HEK293 (cell line): ENCODE measurements around the gene APOL3.

Experiments
- CTCF ChIA-PET: fragments of 350-600 bp; formaldehyde crosslinking; extraction: SDS; loops from one replicate; lab custom pipeline; 2021; ENCODE audit warnings: antibody characterized with exemption; lab: Yijun Ruan, JAX
- POLR2A ChIA-PET: fragments of 300-600 bp; formaldehyde crosslinking; extraction: SDS; loops from one replicate; lab custom pipeline; 2020; ENCODE audit warnings: antibody characterized with exemption, inconsistent platforms; lab: Yijun Ruan, JAX
- H3K27ac ChIP-seq: fragments of 200-500 bp; sonication (Bioruptor generic); 2 replicates; pipeline ENCODE4 v1.5.1; 2014; ENCODE audit warnings: low read depth, low read length, control low read depth, inconsistent platforms; ENCODE audit errors: extremely low read depth
- H3K36me3 ChIP-seq, 2 experiments: fragments of 200-500 bp in 1 of 2; sonication (Bioruptor generic) in 1 of 2; 1 replicate in 1 of 2; 2 replicates in 1 of 2; pipeline ENCODE4 v1.5.1; 2014 to 2017; ENCODE audit warnings: inconsistent platforms in 2 of 2, low read length in 2 of 2; ENCODE audit not compliant: control insufficient read depth in 2 of 2, insufficient read depth in 1 of 2
- H3K4me1 ChIP-seq: fragments of 200-500 bp; sonication (Bioruptor generic); 2 replicates; pipeline ENCODE4 v1.5.1; 2014; ENCODE audit warnings: mild to moderate bottlenecking, low read length, inconsistent platforms; ENCODE audit not compliant: control insufficient read depth, insufficient read depth
- H3K4me3 ChIP-seq: 2 replicates; pipeline ENCODE4 v1.5.1; 2011; ENCODE audit warnings: low read depth, mild to moderate bottlenecking, control low read depth, low read length, moderate library complexity
- H3K9me3 ChIP-seq: fragments of 200-500 bp; sonication (Bioruptor generic); 2 replicates; pipeline ENCODE4 v1.5.1; 2014; ENCODE audit warnings: low read depth, low read length, inconsistent platforms; ENCODE audit not compliant: control insufficient read depth, insufficient read depth
- BCL11A ChIP-seq: fragments of 450-650 bp; formaldehyde crosslinking; IDR thresholded peaks from 2 replicates; pipeline ENCODE4 v1.5.1; 2016; ENCODE audit warnings: low read depth, missing biosample characterization, missing genetic modification characterization
- ZNF311 ChIP-seq: fragments of 450-650 bp; formaldehyde crosslinking; IDR thresholded peaks from 2 replicates; pipeline ENCODE4 v1.5.1; 2017; ENCODE audit warnings: missing biosample characterization, missing genetic modification characterization, borderline replicate concordance
- ZNF366 ChIP-seq: fragments of 450-650 bp; formaldehyde crosslinking; conservative IDR thresholded peaks from 2 replicates; pipeline ENCODE4 v1.5.1; 2016; ENCODE audit warnings: missing biosample characterization, missing genetic modification characterization
- ZNF426 ChIP-seq: fragments of 450-650 bp; formaldehyde crosslinking; IDR thresholded peaks from 2 replicates; pipeline ENCODE4 v1.5.1; 2017; ENCODE audit warnings: missing biosample characterization, missing genetic modification characterization, mild to moderate bottlenecking, inconsistent platforms, moderate library complexity
- ZNF521 ChIP-seq: fragments of 450-650 bp; formaldehyde crosslinking; IDR thresholded peaks from 2 replicates; pipeline ENCODE4 v1.5.1; 2017; ENCODE audit warnings: missing biosample characterization, mild to moderate bottlenecking, missing genetic modification characterization
- ZNF529 ChIP-seq: fragments of 450-650 bp; formaldehyde crosslinking; IDR thresholded peaks from 2 replicates; pipeline ENCODE4 v1.5.1; 2017; ENCODE audit warnings: missing genetic modification characterization, missing biosample characterization; ENCODE audit not compliant: insufficient replicate concordance
- ZNF600 ChIP-seq: fragments of 450-650 bp; formaldehyde crosslinking; IDR thresholded peaks from 2 replicates; pipeline ENCODE4 v1.5.1; 2016; ENCODE audit warnings: missing biosample characterization, missing genetic modification characterization
- ZNF664 ChIP-seq: fragments of 450-650 bp; formaldehyde crosslinking; IDR thresholded peaks from 2 replicates; pipeline ENCODE4 v1.5.1; 2016; ENCODE audit warnings: missing biosample characterization, missing genetic modification characterization
- ZNF785 ChIP-seq: fragments of 450-650 bp; formaldehyde crosslinking; IDR thresholded peaks from 2 replicates; pipeline ENCODE4 v1.5.1; 2016; ENCODE audit warnings: missing biosample characterization, missing genetic modification characterization
- ZNF837 ChIP-seq: fragments of 450-650 bp; formaldehyde crosslinking; IDR thresholded peaks from 2 replicates; pipeline ENCODE4 v1.5.1; 2016; ENCODE audit warnings: missing biosample characterization, missing genetic modification characterization
- TF ChIP-seq, protein P1 (sequence below): fragments of 450-650 bp; formaldehyde crosslinking; IDR thresholded peaks from 2 replicates; pipeline ENCODE4 v1.5.1; 2016; ENCODE audit warnings: missing biosample characterization, missing genetic modification characterization
- TF ChIP-seq, protein P2 (sequence below): fragments of 450-650 bp; formaldehyde crosslinking; IDR thresholded peaks from 2 replicates; pipeline ENCODE4 v1.5.1; 2016; ENCODE audit warnings: missing biosample characterization, missing genetic modification characterization
- TF ChIP-seq, protein P3 (sequence below): fragments of 450-650 bp; formaldehyde crosslinking; IDR thresholded peaks from 2 replicates; pipeline ENCODE4 v1.5.1; 2016; ENCODE audit warnings: missing biosample characterization, missing genetic modification characterization
- TF ChIP-seq, protein P4 (sequence below): fragments of 450-650 bp; formaldehyde crosslinking; IDR thresholded peaks from 2 replicates; pipeline ENCODE4 v1.5.1; 2016; ENCODE audit warnings: missing biosample characterization, missing genetic modification characterization, borderline replicate concordance

APOL3 gene

DNA sequence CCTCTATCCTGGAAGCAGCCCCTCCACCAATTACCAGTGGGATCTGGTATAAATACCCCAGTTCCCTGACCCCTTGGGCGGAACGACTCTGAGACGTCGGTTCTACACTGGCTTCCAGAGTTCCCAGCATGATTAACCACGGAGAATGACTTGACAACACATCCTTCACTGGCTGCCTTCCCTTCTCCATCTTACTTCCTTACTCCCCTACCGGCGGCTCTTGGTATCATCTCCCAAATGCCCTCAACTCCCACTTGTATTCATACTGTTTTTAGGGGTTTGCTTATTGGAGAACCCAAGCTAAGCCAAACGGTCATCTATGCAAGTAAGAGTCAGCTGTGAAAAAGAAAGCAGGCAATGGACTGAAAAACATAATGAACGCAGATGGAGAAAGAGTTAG, 56.1 kb downstream of the APOL3 start (continued):
- TF ChIP-seq, protein P1, sequence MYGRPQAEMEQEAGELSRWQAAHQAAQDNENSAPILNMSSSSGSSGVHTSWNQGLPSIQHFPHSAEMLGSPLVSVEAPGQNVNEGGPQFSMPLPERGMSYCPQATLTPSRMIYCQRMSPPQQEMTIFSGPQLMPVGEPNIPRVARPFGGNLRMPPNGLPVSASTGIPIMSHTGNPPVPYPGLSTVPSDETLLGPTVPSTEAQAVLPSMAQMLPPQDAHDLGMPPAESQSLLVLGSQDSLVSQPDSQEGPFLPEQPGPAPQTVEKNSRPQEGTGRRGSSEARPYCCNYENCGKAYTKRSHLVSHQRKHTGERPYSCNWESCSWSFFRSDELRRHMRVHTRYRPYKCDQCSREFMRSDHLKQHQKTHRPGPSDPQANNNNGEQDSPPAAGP (tag by site-specific recombination): no peak

DNA sequence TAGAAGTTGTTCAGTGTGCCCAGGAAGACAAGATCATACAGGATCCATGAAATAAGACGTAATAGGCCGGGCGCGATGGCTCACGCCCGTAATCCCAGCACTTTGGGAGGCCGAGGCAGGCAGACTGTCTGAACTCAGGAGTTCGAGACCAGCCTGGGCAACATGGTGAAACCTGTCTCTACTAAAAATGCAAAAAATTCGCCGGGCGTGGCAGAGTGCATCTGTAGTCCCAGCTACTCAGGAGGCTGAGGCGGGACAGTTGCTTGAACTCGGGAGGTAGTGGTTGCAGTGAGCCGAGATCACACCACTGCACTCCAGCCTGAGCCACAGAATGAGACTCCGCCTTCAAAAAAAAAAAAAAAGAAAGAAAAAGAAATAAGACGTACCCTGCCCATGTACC, 56.7 kb downstream of the APOL3 start:
- CTCF ChIA-PET: interaction anchor here (1.3 to 3.3 kb wide), 2 partner anchors 22 to 38 kb away, joined by 3 to 20 read pairs; no protein-coding TSS in a partner anchor

More for the DNA sequence above, 56.7 kb downstream of the APOL3 start:
- Histone ChIP-seq H3K27ac (no peak overlapping the region), H3K9me3 (no peaks in the 10 kb centered on the region), H3K36me3 (no peaks in the 10 kb centered on the region), H3K4me1 (no peaks in the 10 kb centered on the region), H3K4me3 (no peak overlapping the region)
- TF ChIP-seq ZNF664: no peak
- TF ChIP-seq ZNF600 (tag by site-specific recombination): no peak
- no peak for TF ChIP-seq ZNF785 (tag by site-specific recombination)
- no peak for TF ChIP-seq ZNF521 (tag by site-specific recombination)
- no peak for TF ChIP-seq ZNF837 (tag by site-specific recombination)
- no peak for TF ChIP-seq BCL11A (tag by site-specific recombination)
- TF ChIP-seq, protein P2, sequence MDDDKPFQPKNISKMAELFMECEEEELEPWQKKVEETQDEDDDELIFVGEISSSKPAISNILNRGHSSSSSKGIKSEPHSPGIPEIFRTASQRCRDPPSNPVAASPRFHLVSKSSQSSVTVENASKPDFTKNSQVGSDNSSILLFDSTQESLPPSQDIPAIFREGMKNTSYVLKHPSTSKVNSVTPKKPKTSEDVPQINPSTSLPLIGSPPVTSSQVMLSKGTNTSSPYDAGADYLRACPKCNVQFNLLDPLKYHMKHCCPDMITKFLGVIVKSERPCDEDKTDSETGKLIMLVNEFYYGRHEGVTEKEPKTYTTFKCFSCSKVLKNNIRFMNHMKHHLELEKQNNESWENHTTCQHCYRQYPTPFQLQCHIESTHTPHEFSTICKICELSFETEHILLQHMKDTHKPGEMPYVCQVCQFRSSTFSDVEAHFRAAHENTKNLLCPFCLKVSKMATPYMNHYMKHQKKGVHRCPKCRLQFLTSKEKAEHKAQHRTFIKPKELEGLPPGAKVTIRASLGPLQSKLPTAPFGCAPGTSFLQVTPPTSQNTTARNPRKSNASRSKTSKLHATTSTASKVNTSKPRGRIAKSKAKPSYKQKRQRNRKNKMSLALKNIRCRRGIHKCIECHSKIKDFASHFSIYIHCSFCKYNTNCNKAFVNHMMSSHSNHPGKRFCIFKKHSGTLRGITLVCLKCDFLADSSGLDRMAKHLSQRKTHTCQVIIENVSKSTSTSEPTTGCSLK: no peak
- TF ChIP-seq, protein P3, sequence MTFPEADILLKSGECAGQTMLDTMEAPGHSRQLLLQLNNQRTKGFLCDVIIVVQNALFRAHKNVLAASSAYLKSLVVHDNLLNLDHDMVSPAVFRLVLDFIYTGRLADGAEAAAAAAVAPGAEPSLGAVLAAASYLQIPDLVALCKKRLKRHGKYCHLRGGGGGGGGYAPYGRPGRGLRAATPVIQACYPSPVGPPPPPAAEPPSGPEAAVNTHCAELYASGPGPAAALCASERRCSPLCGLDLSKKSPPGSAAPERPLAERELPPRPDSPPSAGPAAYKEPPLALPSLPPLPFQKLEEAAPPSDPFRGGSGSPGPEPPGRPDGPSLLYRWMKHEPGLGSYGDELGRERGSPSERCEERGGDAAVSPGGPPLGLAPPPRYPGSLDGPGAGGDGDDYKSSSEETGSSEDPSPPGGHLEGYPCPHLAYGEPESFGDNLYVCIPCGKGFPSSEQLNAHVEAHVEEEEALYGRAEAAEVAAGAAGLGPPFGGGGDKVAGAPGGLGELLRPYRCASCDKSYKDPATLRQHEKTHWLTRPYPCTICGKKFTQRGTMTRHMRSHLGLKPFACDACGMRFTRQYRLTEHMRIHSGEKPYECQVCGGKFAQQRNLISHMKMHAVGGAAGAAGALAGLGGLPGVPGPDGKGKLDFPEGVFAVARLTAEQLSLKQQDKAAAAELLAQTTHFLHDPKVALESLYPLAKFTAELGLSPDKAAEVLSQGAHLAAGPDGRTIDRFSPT (tag by site-specific recombination): no peak
- TF ChIP-seq ZNF366 (tag by site-specific recombination): no peak
- TF ChIP-seq, protein P4, sequence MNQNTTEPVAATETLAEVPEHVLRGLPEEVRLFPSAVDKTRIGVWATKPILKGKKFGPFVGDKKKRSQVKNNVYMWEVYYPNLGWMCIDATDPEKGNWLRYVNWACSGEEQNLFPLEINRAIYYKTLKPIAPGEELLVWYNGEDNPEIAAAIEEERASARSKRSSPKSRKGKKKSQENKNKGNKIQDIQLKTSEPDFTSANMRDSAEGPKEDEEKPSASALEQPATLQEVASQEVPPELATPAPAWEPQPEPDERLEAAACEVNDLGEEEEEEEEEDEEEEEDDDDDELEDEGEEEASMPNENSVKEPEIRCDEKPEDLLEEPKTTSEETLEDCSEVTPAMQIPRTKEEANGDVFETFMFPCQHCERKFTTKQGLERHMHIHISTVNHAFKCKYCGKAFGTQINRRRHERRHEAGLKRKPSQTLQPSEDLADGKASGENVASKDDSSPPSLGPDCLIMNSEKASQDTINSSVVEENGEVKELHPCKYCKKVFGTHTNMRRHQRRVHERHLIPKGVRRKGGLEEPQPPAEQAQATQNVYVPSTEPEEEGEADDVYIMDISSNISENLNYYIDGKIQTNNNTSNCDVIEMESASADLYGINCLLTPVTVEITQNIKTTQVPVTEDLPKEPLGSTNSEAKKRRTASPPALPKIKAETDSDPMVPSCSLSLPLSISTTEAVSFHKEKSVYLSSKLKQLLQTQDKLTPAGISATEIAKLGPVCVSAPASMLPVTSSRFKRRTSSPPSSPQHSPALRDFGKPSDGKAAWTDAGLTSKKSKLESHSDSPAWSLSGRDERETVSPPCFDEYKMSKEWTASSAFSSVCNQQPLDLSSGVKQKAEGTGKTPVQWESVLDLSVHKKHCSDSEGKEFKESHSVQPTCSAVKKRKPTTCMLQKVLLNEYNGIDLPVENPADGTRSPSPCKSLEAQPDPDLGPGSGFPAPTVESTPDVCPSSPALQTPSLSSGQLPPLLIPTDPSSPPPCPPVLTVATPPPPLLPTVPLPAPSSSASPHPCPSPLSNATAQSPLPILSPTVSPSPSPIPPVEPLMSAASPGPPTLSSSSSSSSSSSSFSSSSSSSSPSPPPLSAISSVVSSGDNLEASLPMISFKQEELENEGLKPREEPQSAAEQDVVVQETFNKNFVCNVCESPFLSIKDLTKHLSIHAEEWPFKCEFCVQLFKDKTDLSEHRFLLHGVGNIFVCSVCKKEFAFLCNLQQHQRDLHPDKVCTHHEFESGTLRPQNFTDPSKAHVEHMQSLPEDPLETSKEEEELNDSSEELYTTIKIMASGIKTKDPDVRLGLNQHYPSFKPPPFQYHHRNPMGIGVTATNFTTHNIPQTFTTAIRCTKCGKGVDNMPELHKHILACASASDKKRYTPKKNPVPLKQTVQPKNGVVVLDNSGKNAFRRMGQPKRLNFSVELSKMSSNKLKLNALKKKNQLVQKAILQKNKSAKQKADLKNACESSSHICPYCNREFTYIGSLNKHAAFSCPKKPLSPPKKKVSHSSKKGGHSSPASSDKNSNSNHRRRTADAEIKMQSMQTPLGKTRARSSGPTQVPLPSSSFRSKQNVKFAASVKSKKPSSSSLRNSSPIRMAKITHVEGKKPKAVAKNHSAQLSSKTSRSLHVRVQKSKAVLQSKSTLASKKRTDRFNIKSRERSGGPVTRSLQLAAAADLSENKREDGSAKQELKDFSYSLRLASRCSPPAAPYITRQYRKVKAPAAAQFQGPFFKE (tag by site-specific recombination): no peak
- TF ChIP-seq ZNF426: no peak
- no peak for TF ChIP-seq ZNF311 (tag by site-specific recombination)
- no peak for TF ChIP-seq ZNF529 (tag by site-specific recombination)
- POLR2A ChIA-PET: no interaction called here
